ENCODE measurements around the gene PSME1. TPM values are rescaled to one million over a fixed set of nuclear protein-coding genes. Genes with fewer than 3 reads are reported as not detected.

The PSME1 gene
- total and polyA plus RNA-seq, 2 of the 13 experiments (the other 11 are each of a cell fraction or from before 2014, with no cell fraction given) = 159 to 608 TPM

- TF ChIP-seq NFE2 (CRISPR knock-in tag; IDR thresholded peaks at IDR 0.05) (no peak), SALL1 (CRISPR knock-in tag; IDR thresholded peaks at IDR 0.05) (no peak), ZBTB20 (CRISPR knock-in tag; IDR thresholded peaks at IDR 0.05; ENCODE audit: borderline replicate concordance, low read depth) (no peak; the same call in none of the 2 replicates), THAP7 (CRISPR knock-in tag; IDR thresholded peaks at IDR 0.05) (no peak; the same call in 1 of the 2 replicates), HDAC6 (IDR thresholded peaks at IDR 0.05; ENCODE audit: low read depth, low read length) (no peak), ZNF569 (CRISPR knock-in tag; IDR thresholded peaks at IDR 0.05; ENCODE audit: borderline replicate concordance) (peak; percentile 95; the same call in 1 of the 2 replicates), ZNF615 (CRISPR knock-in tag; IDR thresholded peaks at IDR 0.05; ENCODE audit: borderline replicate concordance) (no peak), MBD4 (IDR thresholded peaks at IDR 0.05; ENCODE audit: borderline replicate concordance, low read length) (no peak), HNF4G (IDR thresholded peaks at IDR 0.05; ENCODE audit: borderline replicate concordance, low read depth, low read length) (peak; percentile 19; the same call in 1 of the 2 replicates), HNF4G (CRISPR knock-in tag; IDR thresholded peaks at IDR 0.05; ENCODE audit: borderline replicate concordance, low read depth) (no peak; the same call in 1 of the 2 replicates), CCAR2 (optimal IDR thresholded peaks at IDR 0.05; ENCODE audit: low read depth, low read length) (no peak), U2AF2 (IDR thresholded peaks at IDR 0.05; ENCODE audit: low read depth, low read length) (no peak), ZNF563 (CRISPR knock-in tag; IDR thresholded peaks at IDR 0.05) (no peak), FOSL1 (CRISPR knock-in tag; IDR thresholded peaks at IDR 0.05; ENCODE audit: borderline replicate concordance) (peak; percentile 38; the same call in 1 of the 2 replicates), ZBTB8A (CRISPR knock-in tag; IDR thresholded peaks at IDR 0.05; ENCODE audit: borderline replicate concordance, low read depth) (no peak; the same call in none of the 2 replicates), ZNF552 (CRISPR knock-in tag; IDR thresholded peaks at IDR 0.05; ENCODE audit: borderline replicate concordance) (0 out of 2 replicates have a peak, but pooled peaks have one; percentile 42), ZSCAN30 (CRISPR knock-in tag; IDR thresholded peaks at IDR 0.05) (no peak), ZNF251 (CRISPR knock-in tag; IDR thresholded peaks at IDR 0.05) (no peak), POGZ (CRISPR knock-in tag; IDR thresholded peaks at IDR 0.05) (peak; percentile 67; the same call in 1 of the 2 replicates)
- TF ChIP-seq, protein P1, sequence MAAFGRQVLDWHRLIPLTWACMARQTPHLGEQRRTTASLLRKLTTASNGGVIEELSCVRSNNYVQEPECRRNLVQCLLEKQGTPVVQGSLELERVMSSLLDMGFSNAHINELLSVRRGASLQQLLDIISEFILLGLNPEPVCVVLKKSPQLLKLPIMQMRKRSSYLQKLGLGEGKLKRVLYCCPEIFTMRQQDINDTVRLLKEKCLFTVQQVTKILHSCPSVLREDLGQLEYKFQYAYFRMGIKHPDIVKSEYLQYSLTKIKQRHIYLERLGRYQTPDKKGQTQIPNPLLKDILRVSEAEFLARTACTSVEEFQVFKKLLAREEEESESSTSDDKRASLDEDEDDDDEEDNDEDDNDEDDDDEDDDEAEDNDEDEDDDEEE (CRISPR knock-in tag; IDR thresholded peaks at IDR 0.05) = no peak
- TF ChIP-seq, protein P2, sequence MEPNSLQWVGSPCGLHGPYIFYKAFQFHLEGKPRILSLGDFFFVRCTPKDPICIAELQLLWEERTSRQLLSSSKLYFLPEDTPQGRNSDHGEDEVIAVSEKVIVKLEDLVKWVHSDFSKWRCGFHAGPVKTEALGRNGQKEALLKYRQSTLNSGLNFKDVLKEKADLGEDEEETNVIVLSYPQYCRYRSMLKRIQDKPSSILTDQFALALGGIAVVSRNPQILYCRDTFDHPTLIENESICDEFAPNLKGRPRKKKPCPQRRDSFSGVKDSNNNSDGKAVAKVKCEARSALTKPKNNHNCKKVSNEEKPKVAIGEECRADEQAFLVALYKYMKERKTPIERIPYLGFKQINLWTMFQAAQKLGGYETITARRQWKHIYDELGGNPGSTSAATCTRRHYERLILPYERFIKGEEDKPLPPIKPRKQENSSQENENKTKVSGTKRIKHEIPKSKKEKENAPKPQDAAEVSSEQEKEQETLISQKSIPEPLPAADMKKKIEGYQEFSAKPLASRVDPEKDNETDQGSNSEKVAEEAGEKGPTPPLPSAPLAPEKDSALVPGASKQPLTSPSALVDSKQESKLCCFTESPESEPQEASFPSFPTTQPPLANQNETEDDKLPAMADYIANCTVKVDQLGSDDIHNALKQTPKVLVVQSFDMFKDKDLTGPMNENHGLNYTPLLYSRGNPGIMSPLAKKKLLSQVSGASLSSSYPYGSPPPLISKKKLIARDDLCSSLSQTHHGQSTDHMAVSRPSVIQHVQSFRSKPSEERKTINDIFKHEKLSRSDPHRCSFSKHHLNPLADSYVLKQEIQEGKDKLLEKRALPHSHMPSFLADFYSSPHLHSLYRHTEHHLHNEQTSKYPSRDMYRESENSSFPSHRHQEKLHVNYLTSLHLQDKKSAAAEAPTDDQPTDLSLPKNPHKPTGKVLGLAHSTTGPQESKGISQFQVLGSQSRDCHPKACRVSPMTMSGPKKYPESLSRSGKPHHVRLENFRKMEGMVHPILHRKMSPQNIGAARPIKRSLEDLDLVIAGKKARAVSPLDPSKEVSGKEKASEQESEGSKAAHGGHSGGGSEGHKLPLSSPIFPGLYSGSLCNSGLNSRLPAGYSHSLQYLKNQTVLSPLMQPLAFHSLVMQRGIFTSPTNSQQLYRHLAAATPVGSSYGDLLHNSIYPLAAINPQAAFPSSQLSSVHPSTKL (CRISPR knock-in tag; IDR thresholded peaks at IDR 0.05) = no peak; the same call in none of the 2 replicates
- TF ChIP-seq, protein P3, sequence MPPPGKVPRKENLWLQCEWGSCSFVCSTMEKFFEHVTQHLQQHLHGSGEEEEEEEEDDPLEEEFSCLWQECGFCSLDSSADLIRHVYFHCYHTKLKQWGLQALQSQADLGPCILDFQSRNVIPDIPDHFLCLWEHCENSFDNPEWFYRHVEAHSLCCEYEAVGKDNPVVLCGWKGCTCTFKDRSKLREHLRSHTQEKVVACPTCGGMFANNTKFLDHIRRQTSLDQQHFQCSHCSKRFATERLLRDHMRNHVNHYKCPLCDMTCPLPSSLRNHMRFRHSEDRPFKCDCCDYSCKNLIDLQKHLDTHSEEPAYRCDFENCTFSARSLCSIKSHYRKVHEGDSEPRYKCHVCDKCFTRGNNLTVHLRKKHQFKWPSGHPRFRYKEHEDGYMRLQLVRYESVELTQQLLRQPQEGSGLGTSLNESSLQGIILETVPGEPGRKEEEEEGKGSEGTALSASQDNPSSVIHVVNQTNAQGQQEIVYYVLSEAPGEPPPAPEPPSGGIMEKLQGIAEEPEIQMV (CRISPR knock-in tag; IDR thresholded peaks at IDR 0.05; ENCODE audit: low read depth) = peak; percentile 33; the same call in 1 of the 2 replicates
Measured at GRCh38 chr14:24146978-24147760, 11.2 kb downstream of the PSME1 start, which contains the start of gene RNF31 (continued).

All from HepG2 (cell line).